Islet precursor cell (in vitro differentiated cells): ENCODE results near the gene ASIP.

ENCODE experiments used
- DNase-seq: peaks from one replicate; pipeline ENCODE4 v3.0.0-alpha.2; 2018

Gene ASIP

GRCh38 chr20:34312544-34313217, 71.5 kb downstream of the ASIP start:
- peak; percentile 95 for DNase-seq

GRCh38 chr20:34315236-34315635, 74.0 kb downstream of the ASIP start:
- no peak for DNase-seq

- DNase-seq, result no peak
Measured at GRCh38 chr20:34316196-34316814, 75.1 kb downstream of the ASIP start.
